Dedifferentiated amniotic fluid mesenchymal stem cell (primary cell): ENCODE results near the gene FABP7.
A peak's percentile ranks its signal among the peaks of the same experiment; 100 is the strongest.

ENCODE experiments used
- DNase-seq: peaks from one replicate; pipeline ENCODE4 v3.0.0-alpha.2; 2016; ENCODE audit errors: extremely low spot score

FABP7 gene

GRCh38 chr6:122798099-122798641 lies 18.7 kb downstream of the FABP7 start:
- no peak for DNase-seq

DNA sequence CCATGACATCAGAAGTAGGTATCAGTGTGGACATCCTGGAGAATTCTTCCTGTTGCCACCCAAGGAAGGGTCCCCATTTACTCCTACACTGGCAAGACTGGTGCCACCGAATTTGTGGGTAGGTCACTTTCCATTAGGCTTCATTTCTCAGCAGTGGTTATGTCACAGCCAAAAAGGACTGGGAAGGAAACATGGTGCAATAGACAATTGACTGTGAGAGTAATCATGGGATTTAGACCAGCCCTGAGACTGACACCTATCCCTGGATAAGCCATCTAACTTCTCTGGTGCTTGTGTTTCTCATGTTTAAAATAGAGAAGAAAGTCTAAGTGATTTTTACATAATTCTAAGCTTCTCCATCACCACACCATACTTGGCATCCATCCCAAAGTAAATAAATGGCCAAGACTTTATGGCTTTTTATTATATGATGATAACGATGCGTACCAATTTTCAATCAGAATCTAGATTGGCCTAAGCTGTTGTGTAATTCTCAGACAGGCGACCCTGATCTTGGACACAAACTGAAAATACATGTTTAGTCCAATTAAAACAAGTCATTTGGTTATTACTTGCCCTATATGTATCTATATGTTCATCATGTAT lies 19.7 kb downstream of the FABP7 start:
- no peak for DNase-seq

DNA sequence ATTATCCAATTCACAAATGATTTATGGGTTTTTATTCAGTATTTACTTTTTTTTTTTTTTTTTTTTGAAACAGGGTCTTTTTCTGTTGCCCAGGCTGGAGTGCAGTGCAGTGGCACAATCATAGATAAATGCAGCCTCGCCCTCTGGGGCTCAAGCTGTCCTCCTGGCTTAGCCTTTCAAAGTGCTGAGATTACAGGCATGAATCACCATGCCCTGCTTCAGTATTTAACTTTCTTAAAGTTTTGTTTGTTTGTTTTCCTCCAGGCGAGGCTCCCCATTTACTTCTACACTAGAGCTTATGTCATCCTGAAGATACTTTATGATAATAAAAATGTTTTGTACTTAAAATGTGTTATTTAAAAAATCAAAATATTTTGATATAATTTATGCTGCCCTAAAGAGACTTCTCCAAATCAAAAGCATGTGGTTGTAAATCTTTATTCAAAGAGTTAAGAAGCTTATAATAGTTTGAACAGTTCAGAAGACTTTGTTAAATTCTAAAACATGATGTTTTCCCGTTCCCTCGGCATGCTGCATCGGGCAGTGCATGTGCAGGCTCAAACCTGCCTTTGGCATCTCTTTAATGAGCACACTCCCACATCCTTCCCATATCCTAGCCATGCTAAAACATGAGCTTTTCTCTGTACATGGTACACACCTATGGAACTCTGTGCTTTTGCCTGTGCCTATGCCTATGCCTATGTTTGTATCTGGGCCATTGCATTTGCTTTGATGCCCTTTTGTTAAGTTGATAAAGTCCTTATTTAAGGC lies 20.6 kb downstream of the FABP7 start:
- peak; percentile 52 for DNase-seq

- DNase-seq, result no peak
Observed at GRCh38 chr6:122800906-122801305, 21.4 kb downstream of the FABP7 start.

- no peak for DNase-seq
Observed at GRCh38 chr6:122801397-122801796, 21.9 kb downstream of the FABP7 start.

- DNase-seq, result peak; percentile 49
Observed at GRCh38 chr6:122803171-122803661, 23.7 kb downstream of the FABP7 start.

DNA sequence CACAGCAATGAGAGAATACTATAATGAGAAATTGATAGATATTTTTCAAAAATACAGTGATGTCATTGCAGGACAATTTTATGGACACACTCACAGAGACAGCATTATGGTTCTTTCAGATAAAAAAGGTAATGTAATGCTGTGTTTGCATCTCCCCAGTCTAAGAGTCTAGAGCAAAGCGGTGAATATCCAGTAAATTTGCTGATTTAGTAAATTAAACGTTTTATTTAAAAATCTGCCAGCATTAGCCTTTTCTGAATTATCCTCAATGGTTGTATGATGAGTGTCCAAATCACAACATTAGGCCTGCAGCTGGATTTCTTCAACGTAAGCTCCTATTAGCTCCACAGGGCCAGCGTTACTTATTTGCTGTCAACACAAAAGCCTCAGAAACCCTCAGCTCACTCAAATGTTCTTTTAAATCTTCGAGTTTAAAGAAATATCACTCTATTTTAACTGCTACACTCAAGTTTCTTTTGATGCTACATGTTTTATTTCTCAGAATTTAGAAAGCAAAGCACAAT lies 25.5 kb downstream of the FABP7 start:
- DNase-seq, result no peak

GRCh38 chr6:122806291-122806690 lies 26.8 kb downstream of the FABP7 start:
- no peak for DNase-seq

DNA sequence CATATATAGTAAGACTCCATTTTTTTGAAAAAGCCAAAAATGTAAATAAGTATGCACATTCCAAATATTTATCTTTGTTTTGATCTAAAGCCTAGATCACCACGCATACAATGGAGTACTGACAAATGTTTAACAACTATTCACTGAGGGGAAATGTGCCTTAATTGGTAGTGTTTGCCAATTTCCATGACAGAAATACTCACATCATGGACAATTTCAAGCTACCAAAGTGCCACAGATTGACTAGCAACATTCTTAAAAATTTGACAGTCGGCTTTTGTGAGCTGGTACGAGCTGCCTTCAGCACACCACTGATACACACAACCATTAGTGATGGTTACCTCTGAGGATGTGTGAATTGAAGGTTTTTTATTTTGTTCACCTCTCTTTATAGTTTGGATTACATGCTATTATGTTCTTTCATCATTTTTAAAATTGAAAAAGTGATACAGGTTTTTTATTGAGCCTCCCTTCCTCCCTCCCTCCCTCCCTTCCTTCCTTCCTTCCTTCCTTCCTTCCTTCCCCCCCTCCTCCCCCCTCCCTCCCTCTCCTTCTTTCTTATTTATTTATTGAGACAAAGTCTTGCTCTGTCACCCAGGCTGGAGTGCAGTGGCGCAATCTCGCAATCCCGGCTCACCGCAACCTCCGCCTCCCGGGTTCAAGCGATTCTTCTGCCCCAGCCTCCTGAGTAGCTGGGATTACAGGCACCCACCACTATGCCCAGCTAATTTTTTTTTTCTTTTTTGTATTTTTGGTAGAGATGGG lies 28.8 kb downstream of the FABP7 start:
- no peak for DNase-seq

GRCh38 chr6:122809001-122809400 lies 29.5 kb downstream of the FABP7 start:
- no peak for DNase-seq

- no peak for DNase-seq
Observed at GRCh38 chr6:122809691-122810090, 30.2 kb downstream of the FABP7 start.

DNA sequence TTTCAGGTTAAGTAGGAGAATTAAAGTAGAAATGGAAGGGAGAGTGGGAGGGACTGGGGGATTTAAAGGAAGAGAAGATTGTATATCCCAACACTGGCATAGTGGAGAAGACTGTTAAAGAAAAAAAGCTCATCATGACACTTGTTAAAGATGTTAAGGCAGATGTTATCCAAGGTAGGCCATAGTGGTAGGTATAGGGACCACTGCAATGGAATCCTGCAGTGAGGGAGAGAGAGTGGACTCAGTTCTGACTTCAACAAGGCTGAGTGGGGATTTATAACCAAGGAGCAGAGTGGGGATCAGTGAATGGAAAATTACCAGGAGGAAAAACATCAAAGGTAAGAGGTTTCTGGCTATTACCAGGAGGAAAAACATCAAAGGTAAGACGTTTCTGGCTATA lies 30.7 kb downstream of the FABP7 start:
- no peak for DNase-seq

GRCh38 chr6:122817358-122817757 lies 37.8 kb downstream of the FABP7 start:
- DNase-seq, result no peak

- no peak for DNase-seq
Observed at GRCh38 chr6:122817766-122818165, 38.2 kb downstream of the FABP7 start.

DNA sequence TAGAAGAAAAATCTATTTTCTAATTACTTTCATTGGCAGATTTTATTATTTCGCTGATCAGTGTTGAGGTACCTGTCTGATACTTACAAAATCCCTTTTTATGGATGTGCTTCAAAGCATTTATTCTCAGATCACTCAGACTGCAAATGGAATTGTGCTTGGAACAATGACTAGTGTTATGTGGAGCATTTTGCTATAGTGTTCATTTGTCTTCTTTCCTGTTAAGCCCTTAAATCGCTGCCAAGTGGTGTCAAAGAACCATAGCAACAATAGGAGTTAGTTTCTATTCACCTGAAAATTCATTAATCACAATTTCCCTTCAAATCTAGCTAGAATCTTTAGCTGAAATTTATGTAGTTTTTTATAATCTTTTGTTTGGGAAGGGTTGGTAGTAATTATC lies 39.4 kb downstream of the FABP7 start:
- no peak for DNase-seq

GRCh38 chr6:122821095-122821494 lies 41.6 kb downstream of the FABP7 start:
- no peak for DNase-seq

DNA sequence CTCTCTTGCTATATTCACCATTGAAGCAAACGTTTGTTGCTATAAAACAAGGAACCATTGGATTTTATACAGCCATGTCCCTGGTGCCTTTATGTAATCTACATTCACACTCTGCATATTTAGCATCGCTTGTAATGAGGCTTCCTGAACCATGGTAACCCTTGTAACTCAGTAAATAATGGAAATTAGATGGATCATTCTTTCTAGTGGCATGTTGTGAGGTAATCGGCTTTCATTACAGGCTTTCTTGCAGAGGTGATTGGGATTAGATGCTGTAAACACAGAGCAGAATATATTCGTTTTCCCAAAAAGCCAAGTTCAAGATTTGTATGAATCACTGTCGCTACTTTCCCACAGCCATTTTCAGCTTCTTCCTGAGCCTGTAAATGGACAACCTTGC lies 45.6 kb downstream of the FABP7 start:
- no peak for DNase-seq

- no peak for DNase-seq
Observed at GRCh38 chr6:122829456-122829855, 49.9 kb downstream of the FABP7 start.

DNA sequence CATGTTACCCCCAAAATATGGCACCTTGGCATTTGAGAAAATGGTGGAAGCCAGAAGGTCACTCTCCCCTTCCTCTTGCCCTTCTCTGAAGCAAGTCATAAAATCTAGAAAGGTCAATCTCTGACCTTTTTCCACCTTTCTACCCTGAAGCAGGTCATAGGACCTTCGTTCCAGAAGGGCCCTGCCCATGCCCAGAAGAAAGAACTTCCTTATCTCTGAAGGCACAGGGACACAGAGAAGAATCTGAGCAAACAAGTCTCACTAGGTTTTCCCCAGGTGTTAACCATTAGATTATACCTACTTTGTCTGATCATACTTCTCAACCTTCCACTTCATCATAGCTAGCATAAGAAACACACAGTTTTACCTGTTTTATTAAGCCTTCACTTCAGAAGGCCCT lies 52.0 kb downstream of the FABP7 start:
- DNase-seq, result no peak

- no peak for DNase-seq
Observed at GRCh38 chr6:122832459-122832858, 52.9 kb downstream of the FABP7 start.

- no peak for DNase-seq
Observed at GRCh38 chr6:122833021-122833491, 53.5 kb downstream of the FABP7 start.
